ENCODE data around the gene SLC30A2. TPM values are rescaled to one million over a fixed set of nuclear protein-coding genes. Genes with fewer than 3 reads are reported as not detected.

The SLC30A2 gene
- total and polyA plus RNA-seq, 2 experiments from 2014 or later: 1.3 to 1.8 TPM

- no peak overlapping the region for H3K4me3 ChIP-seq
- no peaks in the 10 kb centered on the region for H3K36me3 ChIP-seq
- no peaks in the 10 kb centered on the region for H3K27me3 ChIP-seq
- no peak for TF ChIP-seq CTCF (IDR thresholded peaks at IDR 0.05; ENCODE audit: low read depth, low read length)
- no peak overlapping the region for H3K27ac ChIP-seq
- DNase-seq (ENCODE audit: low read depth in 1 of 2, low spot score in 1 of 2): no peak
- no peaks in the 10 kb centered on the region for H3K9me3 ChIP-seq (ENCODE audit: low read depth)
- peaks cover 25% of the 10 kb centered on the region for H3K4me1 ChIP-seq (ENCODE audit: low read depth)
Measured at GRCh38 chr1:26075421-26076144, 29.7 kb upstream of the SLC30A2 start.

- DNase-seq (ENCODE audit: low read depth in 1 of 2, low spot score in 1 of 2): no peak
- Histone ChIP-seq H3K27ac (no peak overlapping the region), H3K4me1 (ENCODE audit: low read depth) (peaks cover 22% of the 10 kb centered on the region), H3K27me3 (no peaks in the 10 kb centered on the region), H3K4me3 (no peak overlapping the region), H3K36me3 (no peaks in the 10 kb centered on the region), H3K9me3 (ENCODE audit: low read depth) (no peaks in the 10 kb centered on the region)
- TF ChIP-seq CTCF (IDR thresholded peaks at IDR 0.05; ENCODE audit: low read depth, low read length): no peak
Measured at GRCh38 chr1:26072305-26072704, 26.4 kb upstream of the SLC30A2 start.

- Histone ChIP-seq H3K9me3 (ENCODE audit: low read depth) (no peaks in the 10 kb centered on the region), H3K4me1 (ENCODE audit: low read depth) (peaks cover 33% of the 10 kb centered on the region), H3K27ac (no peak overlapping the region), H3K4me3 (no peak overlapping the region), H3K36me3 (no peaks in the 10 kb centered on the region), H3K27me3 (no peaks in the 10 kb centered on the region)
- TF ChIP-seq CTCF (IDR thresholded peaks at IDR 0.05; ENCODE audit: low read depth, low read length): no peak
- no peak for DNase-seq (ENCODE audit: low read depth in 1 of 2, low spot score in 1 of 2)
Measured at GRCh38 chr1:26070963-26071342, 25.0 kb upstream of the SLC30A2 start.

GRCh38 chr1:26070296-26070962, 24.5 kb upstream of the SLC30A2 start:
- no peaks in the 10 kb centered on the region for H3K9me3 ChIP-seq (ENCODE audit: low read depth)
- no peaks in the 10 kb centered on the region for H3K36me3 ChIP-seq
- H3K4me3 ChIP-seq: no peak overlapping the region
- H3K27ac ChIP-seq: no peak overlapping the region
- DNase-seq (ENCODE audit: low read depth in 1 of 2, low spot score in 1 of 2): no peak
- H3K27me3 ChIP-seq: no peaks in the 10 kb centered on the region
- TF ChIP-seq CTCF (IDR thresholded peaks at IDR 0.05; ENCODE audit: low read depth, low read length): no peak
- peaks cover 38% of the 10 kb centered on the region for H3K4me1 ChIP-seq (ENCODE audit: low read depth)

DNA sequence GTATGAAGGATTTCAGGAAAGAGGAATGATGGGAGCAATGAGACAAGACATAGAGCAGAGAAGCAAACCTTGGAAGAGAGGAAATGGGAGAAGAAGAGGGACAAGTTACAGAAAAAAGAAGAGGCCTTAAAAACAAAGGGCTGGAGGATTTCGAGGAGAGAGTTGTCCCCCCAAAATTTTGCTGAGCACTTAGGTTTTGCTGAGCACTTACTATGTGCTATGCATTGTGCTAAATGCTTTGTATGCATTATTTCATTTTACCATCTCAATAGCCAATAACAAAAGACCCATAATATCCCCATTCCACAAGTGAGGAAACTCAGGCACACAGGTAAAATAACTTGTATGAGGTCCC, 24.0 kb upstream of the SLC30A2 start:
- H3K9me3 ChIP-seq (ENCODE audit: low read depth): no peaks in the 10 kb centered on the region
- no peak for TF ChIP-seq CTCF (IDR thresholded peaks at IDR 0.05; ENCODE audit: low read depth, low read length)
- H3K27me3 ChIP-seq: no peaks in the 10 kb centered on the region
- no peaks in the 10 kb centered on the region for H3K36me3 ChIP-seq
- no peak overlapping the region for H3K27ac ChIP-seq
- no peak overlapping the region for H3K4me3 ChIP-seq
- no peak for DNase-seq (ENCODE audit: low read depth in 1 of 2, low spot score in 1 of 2)
- peaks cover 42% of the 10 kb centered on the region for H3K4me1 ChIP-seq (ENCODE audit: low read depth)

All from cardiac muscle cell (in vitro differentiated cells and primary cell).